Smooth muscle cell (in vitro differentiated cells): ENCODE results near the gene DDB1. TPM values are rescaled to one million over a fixed set of nuclear protein-coding genes. Genes with fewer than 3 reads are reported as not detected.
A peak's percentile ranks its signal among the peaks of the same experiment; 100 is the strongest.

Experiments used
- DNase-seq: peaks from one replicate; lab custom pipeline; 2025; ENCODE audit not compliant: unreplicated experiment; lab: John Stamatoyannopoulos, UW
- H2AFZ ChIP-seq: fragments of 200-600 bp; sonication (generic); 2 replicates; pipeline ENCODE4 v1.6.0; 2016; ENCODE audit warnings: antibody characterized with exemption, low read depth, mild to moderate bottlenecking
- H3F3A ChIP-seq: fragments of 200-600 bp; sonication (generic); 2 replicates; pipeline ENCODE4 v1.6.0; 2017; ENCODE audit warnings: antibody characterized with exemption, low read depth
- H3K27ac ChIP-seq: fragments of 200-600 bp; sonication (generic); 2 replicates; pipeline ENCODE4 v1.5.1; 2016; ENCODE audit warnings: low read depth, mild to moderate bottlenecking
- H3K27me3 ChIP-seq: fragments of 200-600 bp; sonication (generic); 2 replicates; pipeline ENCODE4 v1.6.1; 2016; ENCODE audit warnings: low read depth, mild to moderate bottlenecking
- H3K36me3 ChIP-seq: fragments of 200-600 bp; sonication (generic); 2 replicates; pipeline ENCODE4 v1.5.1; 2016; ENCODE audit warnings: low read depth
- H3K4me1 ChIP-seq: fragments of 200-600 bp; sonication (generic); 2 replicates; pipeline ENCODE4 v1.5.1; 2016; ENCODE audit warnings: low read depth
- H3K4me2 ChIP-seq: fragments of 200-600 bp; sonication (generic); 2 replicates; pipeline ENCODE4 v1.6.0; 2016; ENCODE audit warnings: mild to moderate bottlenecking
- H3K4me3 ChIP-seq: fragments of 200-600 bp; sonication (generic); 2 replicates; pipeline ENCODE4 v1.5.1; 2016; ENCODE audit warnings: mild to moderate bottlenecking
- H3K79me2 ChIP-seq: fragments of 200-600 bp; sonication (generic); 2 replicates; pipeline ENCODE4 v1.6.0; 2016; ENCODE audit warnings: low read depth, mild to moderate bottlenecking
- H3K9ac ChIP-seq: fragments of 200-600 bp; sonication (generic); 2 replicates; pipeline ENCODE4 v1.6.0; 2016; ENCODE audit warnings: low read depth
- H3K9me3 ChIP-seq: fragments of 200-600 bp; sonication (generic); replicated peaks from 2 replicates; pipeline ENCODE4 v1.5.1; 2016; ENCODE audit warnings: low read depth
- H4K20me1 ChIP-seq: fragments of 200-600 bp; sonication (generic); 2 replicates; pipeline ENCODE4 v1.6.0; 2016; ENCODE audit warnings: low read depth
- WGBS: methylation state at CpG from one replicate; pipeline ENCODE4 v1.1.7; 2016; ENCODE audit warnings: low lambda C conversion rate; 5-methylcytosine and 5-hydroxymethylcytosine counted together
- polyA plus RNA-seq: library from polyadenylated mRNA; unstranded; fragments of >200 nt; fragmentation: Nextera tagmentation; extraction: Ambion mirVana; gene quantifications from 2 replicates; pipeline ENCODE4 v1.2.1, GENCODE V29; 2016
- total RNA-seq: library from RNA; depleted of rRNA; stranded (reverse); fragments of >200 nt; gene quantifications from 2 replicates; pipeline ENCODE4 v1.2.3, GENCODE V29; 2014
- TF ChIP-seq, protein P1 (sequence below): fragments of 200-600 bp; sonication (generic); IDR thresholded peaks from 2 replicates; pipeline ENCODE4 v1.5.1; 2017; ENCODE audit warnings: borderline replicate concordance, mild to moderate bottlenecking, antibody characterized with exemption; ENCODE audit not compliant: insufficient read depth, poor library complexity, severe bottlenecking

DDB1 gene
- total RNA-seq (143 and 164 TPM in 2 replicates), polyA plus RNA-seq (140 and 150 TPM in 2 replicates)

DNA sequence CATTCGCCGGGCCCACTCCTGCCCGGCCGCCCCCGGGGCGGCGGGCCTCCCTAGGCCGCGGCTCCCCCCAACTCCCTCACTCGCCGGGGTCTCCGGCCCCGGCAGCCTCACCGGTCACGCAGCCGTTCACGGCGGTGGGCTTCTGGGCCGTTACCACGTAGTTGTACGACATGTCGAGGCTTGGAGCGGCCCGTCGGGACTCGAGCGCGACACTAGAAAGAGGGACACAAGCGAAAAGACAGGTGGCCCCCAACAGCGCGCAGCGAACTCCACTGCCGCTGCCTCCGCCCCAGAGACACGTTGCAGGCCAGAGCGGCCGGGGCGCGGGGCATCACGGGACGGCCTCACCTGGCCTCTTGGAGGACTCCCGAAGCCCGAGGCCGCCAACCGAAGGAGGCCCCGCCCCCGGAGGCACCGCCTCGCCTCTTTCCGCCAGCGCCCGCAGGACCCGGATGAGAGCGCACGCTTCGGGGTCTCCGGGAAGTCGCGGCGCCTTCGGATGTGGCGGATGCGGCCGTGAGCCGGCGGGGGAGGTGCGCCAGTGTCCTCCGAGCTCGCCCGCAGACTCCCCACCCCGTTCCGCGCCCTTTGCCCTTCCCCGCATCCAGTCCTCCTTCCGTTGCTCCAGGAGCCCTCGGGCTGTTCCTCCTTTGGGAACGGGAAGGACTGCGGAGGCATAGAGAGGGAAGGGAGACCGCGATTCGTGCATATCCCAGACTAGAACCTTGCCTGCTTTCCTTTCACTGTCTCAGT is at the start of gene DDB1, which contains the start of gene TKFC:
DDB1 (minus strand) TSS at position 309 of the 753 bp plus-strand sequence; CDS start at position 172, 137 bp downstream.
TKFC (plus strand) TSS at position 432 of the 753 bp plus-strand sequence. CDS start 1,501 bp downstream, outside the sequence.
- H3K9ac ChIP-seq, result peak within 1 kb of the TSS; percentile 97
- H3K4me1 ChIP-seq, result peaks cover 21% of the 10 kb centered on the region
- H3K27ac ChIP-seq, result peak within 1 kb of the TSS; percentile 81
- H3K79me2 ChIP-seq, result peaks cover 49% of the 10 kb centered on the region
- DNase-seq, result peak; percentile 67
- H2AFZ ChIP-seq, result peak within 1 kb of the TSS; percentile 86
- TF ChIP-seq, protein P1, sequence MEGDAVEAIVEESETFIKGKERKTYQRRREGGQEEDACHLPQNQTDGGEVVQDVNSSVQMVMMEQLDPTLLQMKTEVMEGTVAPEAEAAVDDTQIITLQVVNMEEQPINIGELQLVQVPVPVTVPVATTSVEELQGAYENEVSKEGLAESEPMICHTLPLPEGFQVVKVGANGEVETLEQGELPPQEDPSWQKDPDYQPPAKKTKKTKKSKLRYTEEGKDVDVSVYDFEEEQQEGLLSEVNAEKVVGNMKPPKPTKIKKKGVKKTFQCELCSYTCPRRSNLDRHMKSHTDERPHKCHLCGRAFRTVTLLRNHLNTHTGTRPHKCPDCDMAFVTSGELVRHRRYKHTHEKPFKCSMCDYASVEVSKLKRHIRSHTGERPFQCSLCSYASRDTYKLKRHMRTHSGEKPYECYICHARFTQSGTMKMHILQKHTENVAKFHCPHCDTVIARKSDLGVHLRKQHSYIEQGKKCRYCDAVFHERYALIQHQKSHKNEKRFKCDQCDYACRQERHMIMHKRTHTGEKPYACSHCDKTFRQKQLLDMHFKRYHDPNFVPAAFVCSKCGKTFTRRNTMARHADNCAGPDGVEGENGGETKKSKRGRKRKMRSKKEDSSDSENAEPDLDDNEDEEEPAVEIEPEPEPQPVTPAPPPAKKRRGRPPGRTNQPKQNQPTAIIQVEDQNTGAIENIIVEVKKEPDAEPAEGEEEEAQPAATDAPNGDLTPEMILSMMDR, result no peak
- no peaks in the 10 kb centered on the region for H3K9me3 ChIP-seq
- H4K20me1 ChIP-seq, result peaks cover 42% of the 10 kb centered on the region
- no peaks in the 10 kb centered on the region for H3F3A ChIP-seq
- no peaks in the 10 kb centered on the region for H3K27me3 ChIP-seq
- peak within 1 kb of the TSS; percentile 90 for H3K4me3 ChIP-seq
- no peaks in the 10 kb centered on the region for H3K36me3 ChIP-seq
- WGBS, result under 1% methylated on average over 70 of the region's 81 CpGs
- peak within 1 kb of the TSS; percentile 88 for H3K4me2 ChIP-seq

DNA sequence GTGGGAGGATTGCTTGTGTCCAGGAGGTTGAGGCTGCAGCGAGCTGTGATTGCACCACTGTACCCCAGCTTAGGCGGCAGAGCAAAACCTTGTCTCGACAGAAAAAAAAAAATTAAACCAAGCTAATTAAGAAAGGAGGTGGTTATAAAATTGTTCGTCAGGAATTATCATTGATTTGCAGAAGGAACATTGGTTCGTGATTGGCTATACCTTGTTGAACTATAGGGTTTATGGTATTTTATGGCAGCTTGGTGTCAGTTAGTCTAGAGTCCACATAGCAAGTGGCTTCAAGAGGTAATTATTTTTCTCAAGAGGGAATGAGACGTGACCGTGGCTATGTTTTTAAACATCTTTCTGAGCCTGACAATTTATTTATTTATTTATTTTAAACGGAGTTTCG is 48.0 kb upstream of the DDB1 start:
- no peaks in the 10 kb centered on the region for H4K20me1 ChIP-seq
- no peaks in the 10 kb centered on the region for H3K36me3 ChIP-seq
- H3K79me2 ChIP-seq, result no peaks in the 10 kb centered on the region
- H3K9ac ChIP-seq, result no peak overlapping the region
- no peak overlapping the region for H3K4me3 ChIP-seq
- H3F3A ChIP-seq, result peaks cover 21% of the 10 kb centered on the region
- no peak overlapping the region for H2AFZ ChIP-seq
- peaks cover 9% of the 10 kb centered on the region for H3K4me1 ChIP-seq
- no peaks in the 10 kb centered on the region for H3K9me3 ChIP-seq
- no peak overlapping the region for H3K27ac ChIP-seq
- TF ChIP-seq, protein P1, result no peak
- no peaks in the 10 kb centered on the region for H3K27me3 ChIP-seq
- no peak overlapping the region for H3K4me2 ChIP-seq
- WGBS, result 96% methylated on average over 9 of the region's 9 CpGs
- DNase-seq, result no peak

DNA sequence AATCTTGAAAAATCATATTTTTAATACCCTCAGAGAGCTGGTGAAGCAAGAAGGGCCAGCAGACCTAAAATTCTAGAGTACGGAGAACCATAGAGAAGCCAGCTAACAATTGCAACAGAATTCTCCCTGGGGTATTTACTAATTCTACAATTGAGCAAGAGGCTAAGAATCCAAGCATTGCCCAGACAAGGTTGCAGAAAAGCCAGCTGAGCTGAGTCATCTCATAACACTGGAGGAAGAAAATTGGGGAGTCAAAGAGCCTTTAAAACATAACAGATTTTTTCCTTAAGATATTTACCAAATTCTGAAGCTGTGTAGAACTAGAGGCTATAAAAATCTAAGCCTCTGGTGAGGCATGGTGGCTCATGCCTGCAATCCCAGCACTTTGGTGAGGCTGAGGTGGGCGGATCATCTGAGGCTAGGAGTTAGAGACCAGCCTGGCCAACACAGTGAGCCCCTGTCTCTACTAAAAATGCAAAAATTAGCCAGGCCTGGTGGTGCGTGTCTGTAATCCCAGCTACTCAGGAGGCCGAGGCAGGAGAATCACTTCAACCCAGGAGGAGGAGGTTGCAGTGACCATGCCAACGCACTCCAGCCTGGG is 45.9 kb upstream of the DDB1 start:
- Histone ChIP-seq H3K4me1 (peaks cover 9% of the 10 kb centered on the region), H3K4me2 (peak overlapping the region; percentile 47), H2AFZ (no peak overlapping the region), H3K9ac (peak overlapping the region; percentile 61), H3K4me3 (no peak overlapping the region), H3K79me2 (no peaks in the 10 kb centered on the region), H3K27me3 (no peaks in the 10 kb centered on the region), H3K27ac (peak overlapping the region; percentile 94), H3F3A (peaks cover 21% of the 10 kb centered on the region), H3K36me3 (no peaks in the 10 kb centered on the region), H4K20me1 (no peaks in the 10 kb centered on the region), H3K9me3 (no peaks in the 10 kb centered on the region)
- TF ChIP-seq, protein P1, result no peak
- 19% methylated on average over 5 of the region's 5 CpGs for WGBS
- DNase-seq, result no peak
